Measurements from ENCODE around the gene TMEM17.

Gene TMEM17

DNA sequence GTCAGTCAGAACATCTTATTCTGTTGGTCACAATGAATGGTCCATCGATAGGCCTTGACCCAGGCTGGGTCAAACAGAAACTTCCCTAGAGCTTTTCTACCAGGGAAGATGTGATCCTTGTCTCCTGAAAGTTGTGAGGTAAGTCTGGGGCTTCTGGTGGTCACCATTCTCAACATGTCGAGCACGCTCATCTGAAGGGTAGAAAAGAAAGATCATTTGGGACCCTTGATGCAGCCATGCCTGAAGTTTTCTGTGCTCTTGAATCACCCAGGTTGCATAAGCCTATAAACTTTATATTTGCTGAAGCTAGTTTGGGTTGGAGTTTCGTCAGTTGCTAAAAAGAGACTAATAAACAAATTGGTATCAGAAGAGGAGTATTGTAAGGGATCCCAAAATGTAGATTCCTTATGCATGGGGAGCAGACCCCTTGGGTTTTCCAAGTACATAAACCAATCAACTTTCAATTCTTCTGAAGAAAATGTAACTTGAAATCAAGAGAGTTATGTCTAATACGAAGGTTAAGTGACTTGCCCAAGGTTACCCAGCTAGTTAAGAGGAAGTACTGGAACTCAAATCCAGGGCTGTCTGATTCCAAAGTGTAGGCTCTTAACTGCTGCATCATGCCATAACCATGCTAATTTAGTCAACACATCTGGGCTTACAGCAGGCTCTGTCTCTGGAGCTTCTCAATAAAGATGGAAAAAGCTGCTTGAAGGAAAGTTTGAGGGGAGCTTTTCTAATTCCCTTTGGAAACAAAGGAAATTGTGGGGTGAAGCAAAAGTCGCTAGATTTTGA, 23.2 kb downstream of the TMEM17 start:
- Histone ChIP-seq H3K9me3 (ENCODE audit: control insufficient read depth, insufficient read depth, low read length) (no peaks in the 10 kb centered on the region), H3K27ac (ENCODE audit: low read depth, low read length) (no peak overlapping the region), H3K36me3 (ENCODE audit: control insufficient read depth, low read length) (no peaks in the 10 kb centered on the region), H3K79me2 (ENCODE audit: control insufficient read depth, low read length) (no peaks in the 10 kb centered on the region), H3K4me1 (ENCODE audit: control insufficient read depth, low read length) (peaks cover 7% of the 10 kb centered on the region), H3K4me3 (ENCODE audit: low read length) (no peak overlapping the region), H3K9me2 (replicated peaks; ENCODE audit: control insufficient read depth, low read length) (no peaks in the 10 kb centered on the region), H3K4me2 (ENCODE audit: low read length) (no peak overlapping the region), H3K27me3 (ENCODE audit: control insufficient read depth, low read length) (no peaks in the 10 kb centered on the region), H4K20me1 (ENCODE audit: control insufficient read depth, insufficient read depth, low read depth, low read length) (no peaks in the 10 kb centered on the region), H3F3A (ENCODE audit: control insufficient read depth, insufficient read depth) (no peaks in the 10 kb centered on the region)
- TF ChIP-seq, protein P1, sequence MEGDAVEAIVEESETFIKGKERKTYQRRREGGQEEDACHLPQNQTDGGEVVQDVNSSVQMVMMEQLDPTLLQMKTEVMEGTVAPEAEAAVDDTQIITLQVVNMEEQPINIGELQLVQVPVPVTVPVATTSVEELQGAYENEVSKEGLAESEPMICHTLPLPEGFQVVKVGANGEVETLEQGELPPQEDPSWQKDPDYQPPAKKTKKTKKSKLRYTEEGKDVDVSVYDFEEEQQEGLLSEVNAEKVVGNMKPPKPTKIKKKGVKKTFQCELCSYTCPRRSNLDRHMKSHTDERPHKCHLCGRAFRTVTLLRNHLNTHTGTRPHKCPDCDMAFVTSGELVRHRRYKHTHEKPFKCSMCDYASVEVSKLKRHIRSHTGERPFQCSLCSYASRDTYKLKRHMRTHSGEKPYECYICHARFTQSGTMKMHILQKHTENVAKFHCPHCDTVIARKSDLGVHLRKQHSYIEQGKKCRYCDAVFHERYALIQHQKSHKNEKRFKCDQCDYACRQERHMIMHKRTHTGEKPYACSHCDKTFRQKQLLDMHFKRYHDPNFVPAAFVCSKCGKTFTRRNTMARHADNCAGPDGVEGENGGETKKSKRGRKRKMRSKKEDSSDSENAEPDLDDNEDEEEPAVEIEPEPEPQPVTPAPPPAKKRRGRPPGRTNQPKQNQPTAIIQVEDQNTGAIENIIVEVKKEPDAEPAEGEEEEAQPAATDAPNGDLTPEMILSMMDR (IDR thresholded peaks at IDR 0.05; ENCODE audit: low read depth, low read length, poor library complexity, severe bottlenecking), result no peak
- no peak for TF ChIP-seq EZH2phosphoT487 (IDR thresholded peaks at IDR 0.05; ENCODE audit: borderline replicate concordance, low read length)

DNA sequence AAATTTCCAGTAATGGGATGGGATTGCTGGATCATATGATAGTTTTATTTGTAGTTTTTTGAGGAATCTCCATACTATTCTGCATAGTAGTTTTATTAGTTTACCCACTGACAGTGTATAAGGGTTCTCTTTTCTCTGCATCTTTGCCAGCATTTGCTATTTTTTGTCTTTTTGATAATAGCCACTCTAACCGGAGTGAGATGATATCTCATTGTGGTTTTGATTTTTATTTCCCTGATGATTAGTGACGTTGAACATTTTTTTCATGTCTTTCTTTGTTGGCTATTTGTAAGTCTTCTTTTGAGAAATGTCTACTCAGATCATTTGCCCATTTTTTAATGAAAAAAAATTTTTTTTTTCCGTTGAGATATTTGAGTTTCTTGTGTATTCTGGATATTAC, 26.1 kb downstream of the TMEM17 start:
- Histone ChIP-seq H4K20me1 (ENCODE audit: control insufficient read depth, insufficient read depth, low read depth, low read length) (no peaks in the 10 kb centered on the region), H3K4me1 (ENCODE audit: control insufficient read depth, low read length) (peaks cover 7% of the 10 kb centered on the region), H3K9me2 (replicated peaks; ENCODE audit: control insufficient read depth, low read length) (no peaks in the 10 kb centered on the region), H3K79me2 (ENCODE audit: control insufficient read depth, low read length) (no peaks in the 10 kb centered on the region), H3K4me3 (ENCODE audit: low read length) (no peak overlapping the region), H3K27me3 (ENCODE audit: control insufficient read depth, low read length) (peaks cover 13% of the 10 kb centered on the region), H3F3A (ENCODE audit: control insufficient read depth, insufficient read depth) (no peaks in the 10 kb centered on the region), H3K27ac (ENCODE audit: low read depth, low read length) (no peak overlapping the region), H3K9me3 (ENCODE audit: control insufficient read depth, insufficient read depth, low read length) (no peaks in the 10 kb centered on the region), H3K4me2 (ENCODE audit: low read length) (no peak overlapping the region), H3K36me3 (ENCODE audit: control insufficient read depth, low read length) (no peaks in the 10 kb centered on the region)
- TF ChIP-seq EZH2phosphoT487 (IDR thresholded peaks at IDR 0.05; ENCODE audit: borderline replicate concordance, low read length), result no peak
- TF ChIP-seq, protein P1 (IDR thresholded peaks at IDR 0.05; ENCODE audit: low read depth, low read length, poor library complexity, severe bottlenecking), result no peak

DNA sequence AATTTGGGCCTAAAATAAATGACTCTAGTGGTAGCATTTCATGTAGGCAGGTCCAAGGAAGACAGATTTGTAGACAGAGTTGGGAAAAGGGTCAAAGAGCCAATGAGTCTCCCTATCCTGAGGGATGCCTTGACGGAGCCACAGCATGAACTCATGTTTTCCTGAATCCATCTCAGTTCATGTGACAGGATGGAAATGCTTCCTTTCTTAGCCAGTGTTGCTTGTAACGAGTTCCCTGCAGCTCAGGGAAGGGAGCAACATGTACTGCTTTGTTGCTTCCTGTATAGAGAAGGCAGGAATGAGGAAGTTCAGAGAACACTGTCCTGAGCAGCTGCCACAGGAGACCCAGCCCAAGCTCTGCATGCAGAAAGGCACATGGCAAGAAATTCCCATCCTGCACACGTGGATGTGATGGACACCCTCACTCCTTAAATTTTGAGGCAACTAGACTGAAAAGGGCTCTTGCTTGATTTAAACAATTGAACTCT, 27.9 kb downstream of the TMEM17 start:
- H4K20me1 ChIP-seq (ENCODE audit: control insufficient read depth, insufficient read depth, low read depth, low read length), result no peaks in the 10 kb centered on the region
- H3K27me3 ChIP-seq (ENCODE audit: control insufficient read depth, low read length), result peaks cover 24% of the 10 kb centered on the region
- H3K36me3 ChIP-seq (ENCODE audit: control insufficient read depth, low read length), result no peaks in the 10 kb centered on the region
- no peaks in the 10 kb centered on the region for H3F3A ChIP-seq (ENCODE audit: control insufficient read depth, insufficient read depth)
- no peak overlapping the region for H3K4me3 ChIP-seq (ENCODE audit: low read length)
- H3K79me2 ChIP-seq (ENCODE audit: control insufficient read depth, low read length), result no peaks in the 10 kb centered on the region
- H3K9me2 ChIP-seq (replicated peaks; ENCODE audit: control insufficient read depth, low read length), result no peaks in the 10 kb centered on the region
- peaks cover 7% of the 10 kb centered on the region for H3K4me1 ChIP-seq (ENCODE audit: control insufficient read depth, low read length)
- TF ChIP-seq, protein P1 (IDR thresholded peaks at IDR 0.05; ENCODE audit: low read depth, low read length, poor library complexity, severe bottlenecking), result no peak
- TF ChIP-seq EZH2phosphoT487 (IDR thresholded peaks at IDR 0.05; ENCODE audit: borderline replicate concordance, low read length), result no peak
- H3K27ac ChIP-seq (ENCODE audit: low read depth, low read length), result no peak overlapping the region
- H3K9me3 ChIP-seq (ENCODE audit: control insufficient read depth, insufficient read depth, low read length), result no peaks in the 10 kb centered on the region
- H3K4me2 ChIP-seq (ENCODE audit: low read length), result no peak overlapping the region
